Transverse colon (tissue), 4 donors: Measurements from ENCODE around the gene SLC25A24. TPM values are rescaled to one million over a fixed set of nuclear protein-coding genes. Genes with fewer than 3 reads are reported as not detected.
"Not testable (repeated sequence)": the region's sequence is repeated elsewhere in the genome, so short reads cannot be mapped to it uniquely, and the experiment has no call there.

Experiments
- DNase-seq: peaks from one replicate; pipeline ENCODE4 v3.0.0-alpha.2; 2019
- H3K27ac ChIP-seq, 4 donors: fragments of 200-600 bp; sonication (generic); 2 replicates each; pipeline ENCODE4 v1.5.1; 2016 to 2018; ENCODE audit warnings: inconsistent platforms in 4 of 4
- H3K27me3 ChIP-seq: fragments of 200-600 bp; sonication (generic); 2 replicates; pipeline ENCODE4 v1.5.1; 2017; ENCODE audit warnings: inconsistent platforms
- H3K36me3 ChIP-seq, 4 donors: fragments of 200-600 bp; sonication (generic); 2 replicates each; pipeline ENCODE4 v1.5.1; 2017 to 2019; ENCODE audit warnings: inconsistent platforms in 4 of 4
- H3K4me1 ChIP-seq, 4 donors: fragments of 200-600 bp; sonication (generic); 2 replicates each; pipeline ENCODE4 v1.5.1; 2017 to 2020; ENCODE audit warnings: inconsistent platforms in 4 of 4
- H3K4me3 ChIP-seq, 4 donors: fragments of 200-600 bp; sonication (generic); 1 replicate in 1 of 4; 2 replicates in 3 of 4; pipeline versions ENCODE4 v1.5.1 to v1.6.1; 2017 to 2019; ENCODE audit warnings: inconsistent platforms in 4 of 4
- H3K9me3 ChIP-seq, 2 donors: fragments of 200-600 bp; sonication (generic); 2 replicates each; pipeline ENCODE4 v1.5.1; 2017 to 2019; ENCODE audit warnings: inconsistent platforms in 2 of 2
- EP300 ChIP-seq: sonication (generic); formaldehyde crosslinking; IDR thresholded peaks from one replicate; pipeline ENCODE4 v1.6.1; 2017; ENCODE audit warnings: antibody characterized with exemption, low read depth
- POLR2A ChIP-seq: fragments of 450-650 bp; IDR thresholded peaks from one replicate; pipeline ENCODE4 v1.6.1; 2016; ENCODE audit warnings: antibody characterized with exemption, mild to moderate bottlenecking, moderate library complexity
- POLR2AphosphoS5 ChIP-seq, 3 donors: sonication (generic); formaldehyde crosslinking; IDR thresholded peaks; one replicate each; pipeline ENCODE4 v1.6.1; 2016; ENCODE audit warnings: antibody characterized with exemption in 3 of 3
- whole genome bisulfite sequencing, 2 donors: methylation state at CpG; one replicate each; pipeline ENCODE4 v1.1.5; 2018; ENCODE audit warnings: low coverage in 1 of 2; 5-methylcytosine and 5-hydroxymethylcytosine counted together
- in situ Hi-C, 4 donors: fragments of 200-750 bp; cut with MboI; loops; one replicate each; pipeline versions ENCODE4 v1.15.0 to v1.15.1; 2017; ENCODE audit warnings: low sequenced_read_pairs in 3 of 4, low pct_ligation_motif_present in 1 of 4, low pct_unique_long_range_greater_than_20kb in 1 of 4
- intact Hi-C: fragments of 100-400 bp; cut with DNase I; formaldehyde crosslinking; loops from one replicate; pipeline ENCODE4 v1.15.1; 2023; ENCODE audit warnings: low total_unique reads
- total RNA-seq, 4 donors: library from RNA; depleted of rRNA; stranded (reverse); fragments of >200 nt; gene quantifications; one replicate each; pipeline ENCODE4 v1.1.0, GENCODE V29; 2016
- TF ChIP-seq, protein P1 (sequence below), 5 experiments: fragments of 200-600 bp in 3 of 5; fragments of 450-650 bp in 2 of 5; sonication (generic) in 3 of 5; IDR thresholded peaks; 1 replicate in 2 of 5; 2 replicates in 3 of 5; pipeline ENCODE4 v1.5.1; 2016 to 2017; ENCODE audit warnings: antibody characterized with exemption in 5 of 5, inconsistent platforms in 3 of 5, mild to moderate bottlenecking in 2 of 5, moderate library complexity in 1 of 5

Gene SLC25A24
- total RNA-seq, 4 donors from 2014 or later = 56.5 to 83.0 (median 77.3) TPM

DNA sequence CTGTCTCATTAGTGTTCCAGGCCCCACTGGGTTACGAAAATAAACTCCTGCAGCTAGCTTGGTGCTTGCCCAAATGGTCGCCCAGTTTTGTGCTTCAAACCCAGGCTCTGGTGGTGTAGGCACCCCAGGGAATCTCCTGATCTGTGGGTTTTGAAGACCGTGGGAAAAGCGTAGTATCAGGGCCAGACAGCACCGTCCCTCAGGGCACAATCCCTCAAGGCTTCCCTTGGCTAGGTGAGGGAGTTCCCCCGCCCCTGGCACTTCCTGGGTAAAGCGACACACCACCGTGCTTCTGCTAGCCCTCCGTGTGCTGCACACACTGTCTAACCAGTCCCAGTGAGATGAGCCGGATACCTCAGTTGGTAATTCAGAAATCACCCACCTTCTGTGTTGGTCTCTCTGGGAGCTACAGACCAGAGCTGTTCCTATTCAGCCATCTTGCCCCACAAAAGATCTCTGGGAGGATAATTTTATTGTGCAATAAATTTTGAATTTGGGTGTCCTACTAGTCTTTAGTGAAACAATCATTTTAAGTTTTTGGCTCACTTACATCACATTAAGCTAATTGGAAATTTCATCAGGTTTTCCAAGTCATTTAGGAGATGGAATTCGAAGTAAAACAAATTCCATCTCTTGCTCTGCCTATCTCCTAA lies 9.4 kb upstream of the SLC25A24 start:
- Histone ChIP-seq H3K36me3 (no peaks in the 10 kb centered on the region), H3K9me3 (no peaks in the 10 kb centered on the region), H3K4me3 (no peak overlapping the region), H3K27me3 (peaks cover 3% of the 10 kb centered on the region), H3K4me1 (no peaks in the 10 kb centered on the region), H3K27ac (no peak overlapping the region)
- DNase-seq = no peak
- in situ Hi-C loops = loop anchor here in 3 of 4 donors (25.0 kb wide), 3 partner anchors 353 to 853 kb away; partner anchors contain the start of gene EEIG2 (in 1 of the 3)
- TF ChIP-seq POLR2AphosphoS5 (IDR thresholded peaks at IDR 0.05) (no peak), POLR2A (no peak), EP300 (no peak)
- TF ChIP-seq, protein P1, sequence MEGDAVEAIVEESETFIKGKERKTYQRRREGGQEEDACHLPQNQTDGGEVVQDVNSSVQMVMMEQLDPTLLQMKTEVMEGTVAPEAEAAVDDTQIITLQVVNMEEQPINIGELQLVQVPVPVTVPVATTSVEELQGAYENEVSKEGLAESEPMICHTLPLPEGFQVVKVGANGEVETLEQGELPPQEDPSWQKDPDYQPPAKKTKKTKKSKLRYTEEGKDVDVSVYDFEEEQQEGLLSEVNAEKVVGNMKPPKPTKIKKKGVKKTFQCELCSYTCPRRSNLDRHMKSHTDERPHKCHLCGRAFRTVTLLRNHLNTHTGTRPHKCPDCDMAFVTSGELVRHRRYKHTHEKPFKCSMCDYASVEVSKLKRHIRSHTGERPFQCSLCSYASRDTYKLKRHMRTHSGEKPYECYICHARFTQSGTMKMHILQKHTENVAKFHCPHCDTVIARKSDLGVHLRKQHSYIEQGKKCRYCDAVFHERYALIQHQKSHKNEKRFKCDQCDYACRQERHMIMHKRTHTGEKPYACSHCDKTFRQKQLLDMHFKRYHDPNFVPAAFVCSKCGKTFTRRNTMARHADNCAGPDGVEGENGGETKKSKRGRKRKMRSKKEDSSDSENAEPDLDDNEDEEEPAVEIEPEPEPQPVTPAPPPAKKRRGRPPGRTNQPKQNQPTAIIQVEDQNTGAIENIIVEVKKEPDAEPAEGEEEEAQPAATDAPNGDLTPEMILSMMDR (IDR thresholded peaks at IDR 0.05) = no peak
- WGBS, 2 donors = 73 to 85% methylated on average over 1 to 11 of the region's 11 CpGs
- intact Hi-C loops = no loop called here

DNA sequence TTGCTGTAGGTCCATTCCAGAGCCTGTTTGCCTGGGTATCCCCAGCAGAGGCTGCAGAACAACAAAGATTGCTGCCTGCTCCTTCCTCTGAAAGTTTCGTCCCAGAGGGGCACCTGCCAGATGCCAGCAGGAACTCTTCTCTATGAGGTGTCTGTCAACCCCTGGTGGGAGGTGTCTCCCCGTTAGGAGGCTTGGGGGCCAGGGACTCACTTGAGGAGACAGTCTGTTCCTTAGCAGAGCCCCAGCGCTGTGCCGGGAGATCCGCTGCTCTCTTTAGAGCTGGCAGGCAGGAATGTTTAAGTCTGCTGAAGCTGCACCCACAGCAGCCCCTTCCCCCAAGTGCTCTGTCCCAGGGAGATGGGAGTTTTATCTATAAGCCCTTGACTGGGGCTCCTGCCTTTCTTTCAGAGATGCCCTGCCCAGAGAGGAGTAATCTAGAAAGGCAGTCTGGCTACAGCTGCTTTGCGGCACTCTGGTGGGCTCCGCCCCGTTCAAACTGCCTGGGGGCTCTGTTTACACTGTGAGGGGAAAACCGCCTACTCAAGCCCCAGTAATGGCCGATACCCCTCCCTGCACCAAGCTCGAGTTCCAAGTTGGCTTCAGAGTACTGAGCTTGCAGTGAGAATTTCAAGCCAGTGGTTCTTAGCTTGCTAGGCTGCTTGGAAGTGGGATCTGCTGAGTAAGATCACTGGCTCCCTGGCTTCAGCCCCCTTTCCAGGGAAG lies 8.7 kb upstream of the SLC25A24 start:
- Histone ChIP-seq H3K4me1 (no peaks in the 10 kb centered on the region), H3K36me3 (no peaks in the 10 kb centered on the region), H3K27me3 (peaks cover 3% of the 10 kb centered on the region), H3K9me3 (no peaks in the 10 kb centered on the region), H3K27ac (no peak overlapping the region), H3K4me3 (no peak overlapping the region)
- 70% methylated on average over 11 of the region's 11 CpGs; no CpG with 5 or more reads in 1 of the 2 donors for WGBS, 2 donors
- in situ Hi-C loops = loop anchor here in 3 of 4 donors (25.0 kb wide), 3 partner anchors 353 to 853 kb away; partner anchors contain the start of gene EEIG2 (in 1 of the 3)
- intact Hi-C loops = no loop called here
- no peak for DNase-seq
- TF ChIP-seq POLR2AphosphoS5 (IDR thresholded peaks at IDR 0.05) (no peak), EP300 (no peak), POLR2A (no peak)
- TF ChIP-seq, protein P1 (IDR thresholded peaks at IDR 0.05) = no peak

DNA sequence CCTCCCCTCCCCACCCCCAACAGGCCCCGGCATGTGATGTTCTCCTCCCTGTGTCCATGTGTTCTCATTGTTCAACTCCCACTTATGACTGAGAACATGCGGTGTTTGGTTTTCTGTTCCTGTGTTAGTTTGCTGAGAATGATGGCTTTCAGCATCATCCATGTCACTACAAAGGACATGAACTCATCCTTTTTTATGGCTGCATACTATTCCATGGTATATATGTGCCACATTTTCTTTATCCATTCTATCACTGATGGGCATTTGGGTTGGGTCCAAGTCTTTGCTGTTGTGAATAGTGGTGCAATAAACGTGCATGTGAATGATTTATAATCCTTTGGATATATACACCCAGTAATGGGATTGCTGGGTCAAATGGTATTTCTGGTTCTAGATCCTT lies 3.4 kb upstream of the SLC25A24 start:
- in situ Hi-C loops = loop anchor here in 3 of 4 donors (25.0 kb wide), 3 partner anchors 359 to 859 kb away; partner anchors contain the start of gene EEIG2 (in 1 of the 3)
- WGBS, 2 donors = 70 to 87% methylated on average over 3 of the region's 3 CpGs
- H3K36me3 ChIP-seq, H3K4me3 ChIP-seq, DNase-seq, H3K27me3 ChIP-seq, intact Hi-C loops, H3K9me3 ChIP-seq, H3K27ac ChIP-seq: not testable (repeated sequence)
- H3K4me1 ChIP-seq = peaks cover 0 to 16% (median 12%) of the 10 kb centered on the region in 4 donors

DNA sequence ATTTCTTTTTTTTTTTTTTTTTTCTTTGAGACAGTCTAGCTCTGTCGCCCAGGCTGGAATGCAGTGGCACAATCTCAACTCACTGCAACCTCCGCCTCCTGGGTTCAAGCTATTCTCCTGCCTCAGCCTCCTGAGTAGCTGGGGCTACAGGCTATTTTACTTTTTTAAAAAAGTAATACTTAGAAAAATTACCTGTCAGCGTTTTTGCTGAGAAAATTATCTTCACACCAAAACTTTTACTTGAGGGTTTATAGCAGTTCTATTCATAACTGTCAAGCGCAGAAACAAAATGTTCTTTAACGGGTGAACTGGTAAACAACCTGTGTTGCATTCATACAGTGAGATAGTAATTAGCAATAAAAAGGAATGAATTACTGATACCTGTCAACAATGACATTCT lies 1.5 kb upstream of the SLC25A24 start:
- Histone ChIP-seq H3K4me1 (peaks cover 0 to 33% (median 21%) of the 10 kb centered on the region in 4 donors), H3K36me3 (no peaks in the 10 kb centered on the region), H3K27ac (no peak overlapping the region), H3K4me3 (no peak overlapping the region), H3K27me3 (no peaks in the 10 kb centered on the region), H3K9me3 (no peaks in the 10 kb centered on the region)
- TF ChIP-seq, protein P1 (IDR thresholded peaks at IDR 0.05) = no peak
- TF ChIP-seq EP300 (no peak), POLR2A (no peak), POLR2AphosphoS5 (IDR thresholded peaks at IDR 0.05) (no peak)
- in situ Hi-C loops (loop anchor here in 3 of 4 donors (25.0 kb wide), 3 partner anchors 361 to 861 kb away; partner anchors contain the start of gene EEIG2 (in 1 of the 3)), intact Hi-C loops (no loop called here)
- DNase-seq = no peak
- WGBS, 2 donors = 80 to 84% methylated on average over 5 of the region's 5 CpGs
